NCI-H1417 (cell line): ENCODE results near the gene XKRX.

ENCODE experiments used
- DNase-seq, 3 experiments: peaks; one replicate each; lab custom pipeline; 2025; lab: John Stamatoyannopoulos, UW

The XKRX gene

DNA sequence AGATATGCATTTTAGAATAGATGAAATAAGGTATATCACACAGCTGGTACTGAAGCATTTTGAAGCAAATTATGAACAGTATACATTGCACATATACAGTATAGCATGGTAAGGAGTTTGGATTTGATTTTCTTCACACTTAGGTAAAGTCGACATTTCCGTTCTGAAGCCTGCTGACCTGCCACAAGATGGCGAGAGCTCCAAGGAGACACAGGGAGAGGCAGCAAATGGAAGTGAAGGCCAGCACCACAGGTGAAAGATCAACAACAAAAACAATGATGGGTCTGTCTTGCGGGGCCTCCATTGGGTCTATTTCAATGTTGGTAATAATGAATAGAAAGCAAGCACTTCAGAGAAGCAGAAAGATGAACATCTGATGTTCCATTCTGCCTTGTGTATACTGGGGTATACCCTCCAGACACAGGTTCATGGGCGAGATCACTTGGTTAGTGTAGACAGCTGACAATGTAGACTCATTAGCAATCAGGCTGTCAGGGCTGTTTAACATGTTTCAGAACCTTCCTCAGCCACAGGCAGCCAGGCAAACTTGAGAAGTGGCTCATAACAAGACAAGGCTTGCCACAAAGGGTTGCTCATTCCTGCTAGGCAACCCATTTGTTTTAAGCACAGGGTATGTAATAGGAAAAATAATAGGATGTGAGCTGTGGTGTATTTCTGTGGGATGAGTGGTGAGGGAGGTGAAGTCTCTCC, 33.2 kb downstream of the XKRX start:
- DNase-seq, result peak in 2 of 3 experiments; percentile 36 to 79

GRCh38 chrX:100883654-100884053, 45.1 kb downstream of the XKRX start:
- DNase-seq, result no peak

GRCh38 chrX:100880368-100880767, 48.3 kb downstream of the XKRX start:
- DNase-seq, result peak in 2 of 3 experiments; percentile 7 to 33

- DNase-seq, result no peak
Measured at GRCh38 chrX:100874325-100874724, 54.4 kb downstream of the XKRX start, which contains the start of gene NOX1. NOX1 (minus strand) TSS chrX:100874359; CDS start chrX:100874139, 220 bp downstream.

- no peak for DNase-seq
Measured at GRCh38 chrX:100871594-100872560, 56.8 kb downstream of the XKRX start.

- DNase-seq, result no peak
Measured at GRCh38 chrX:100870527-100870926, 58.2 kb downstream of the XKRX start.

DNA sequence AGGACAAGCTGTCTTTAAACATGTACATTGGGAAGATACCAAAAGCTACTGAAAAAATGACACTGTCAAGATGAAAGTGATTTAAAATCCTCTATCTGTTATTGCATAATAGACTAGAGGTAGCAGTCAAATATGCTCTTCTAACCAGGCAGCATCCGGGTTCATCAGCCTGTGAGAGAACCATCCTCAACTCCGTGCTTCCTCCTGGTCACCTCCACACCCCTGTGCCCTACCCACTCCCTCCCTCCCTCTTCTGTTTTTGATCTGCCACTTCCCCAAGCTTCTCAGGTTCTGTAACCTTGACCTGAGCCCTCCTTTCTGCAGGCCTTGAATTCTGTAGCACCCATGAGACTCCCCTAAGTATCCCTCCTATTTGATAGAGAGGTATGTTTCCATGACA, 60.4 kb downstream of the XKRX start:
- no peak for DNase-seq

DNA sequence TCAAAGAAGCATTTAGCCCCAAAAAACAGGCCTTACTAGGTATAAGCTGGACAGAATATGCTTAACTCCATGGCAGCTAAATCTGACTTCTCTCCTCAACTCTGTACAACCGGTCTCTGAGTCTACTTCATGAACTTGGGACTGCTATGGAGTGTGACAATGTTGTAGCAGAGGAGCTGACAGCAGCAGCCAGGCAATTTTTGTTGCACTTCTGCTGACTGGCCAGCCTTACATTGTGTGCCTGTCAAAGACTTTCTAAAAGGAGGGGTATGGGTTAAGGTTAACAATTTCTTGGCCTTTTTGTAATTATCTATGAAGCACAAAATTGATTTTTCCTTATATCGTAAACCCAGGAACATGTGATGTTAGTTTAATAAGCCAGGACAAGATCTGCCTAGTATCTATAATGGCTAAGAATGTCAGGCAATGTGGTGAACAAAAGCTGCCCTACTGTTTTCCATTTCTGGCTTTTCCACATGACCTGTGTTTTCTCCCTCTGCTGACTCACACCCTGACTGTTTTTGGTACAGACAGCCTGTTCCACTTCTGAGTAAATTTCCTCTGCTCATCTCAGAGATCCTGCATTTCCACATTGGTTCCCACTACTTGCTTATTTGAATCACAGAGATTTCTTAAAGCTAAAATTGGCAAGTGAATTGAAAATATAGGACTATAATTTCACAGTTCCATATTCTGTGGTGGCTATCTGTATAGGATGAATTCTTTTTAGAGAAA, 63.9 kb downstream of the XKRX start:
- no peak for DNase-seq
